Erythroblast (primary cell): ENCODE measurements around the gene CNTN4.

Experiments used
- DNase-seq, 2 experiments: peaks; one replicate each; lab custom pipeline; 2025; lab: John Stamatoyannopoulos, UW
- GATA1 ChIP-seq: IDR thresholded peaks from 2 replicates; pipeline ENCODE4 v1.6.1; 2011; ENCODE audit warnings: low read depth, mild to moderate bottlenecking, control low read depth, low read length, moderate library complexity
- POLR2A ChIP-seq: IDR thresholded peaks from 2 replicates; pipeline ENCODE4 v1.6.1; 2011; ENCODE audit warnings: mild to moderate bottlenecking, low read length

CNTN4 gene

GRCh38 chr3:2686816-2687502 lies 588.3 kb downstream of the CNTN4 start:
- no peak for DNase-seq
- no peak for TF ChIP-seq POLR2A
- TF ChIP-seq GATA1 = no peak

GRCh38 chr3:2697589-2697988 lies 598.9 kb downstream of the CNTN4 start:
- no peak for DNase-seq
- TF ChIP-seq GATA1 (no peak), POLR2A (no peak)

- TF ChIP-seq POLR2A (no peak), GATA1 (no peak)
- no peak for DNase-seq
Measured at GRCh38 chr3:2701471-2701870, 602.8 kb downstream of the CNTN4 start.

- DNase-seq = no peak
- TF ChIP-seq GATA1 = no peak
- TF ChIP-seq POLR2A = no peak
Measured at GRCh38 chr3:2706144-2706835, 607.6 kb downstream of the CNTN4 start.

GRCh38 chr3:2706836-2707210 lies 608.2 kb downstream of the CNTN4 start:
- no peak for DNase-seq
- no peak for TF ChIP-seq POLR2A

- TF ChIP-seq GATA1 (no peak), POLR2A (no peak)
Measured at GRCh38 chr3:2711081-2711480, 612.4 kb downstream of the CNTN4 start.

GRCh38 chr3:2713923-2714322 lies 615.3 kb downstream of the CNTN4 start:
- no peak for TF ChIP-seq POLR2A
- no peak for TF ChIP-seq GATA1
- DNase-seq = peak in 1 of 2 experiments; percentile 15

More at GRCh38 chr3:2711081-2711480, 612.4 kb downstream of the CNTN4 start:
- DNase-seq = no peak

- peak in 1 of 2 experiments; percentile 1 for DNase-seq
- no peak for TF ChIP-seq POLR2A
- TF ChIP-seq GATA1 = no peak
Measured at GRCh38 chr3:2714834-2715233, 616.2 kb downstream of the CNTN4 start.

GRCh38 chr3:2727101-2727500 lies 628.4 kb downstream of the CNTN4 start:
- no peak for DNase-seq
- TF ChIP-seq POLR2A = no peak
- TF ChIP-seq GATA1 = no peak

GRCh38 chr3:2727610-2728318 lies 629.1 kb downstream of the CNTN4 start:
- no peak for TF ChIP-seq POLR2A
- TF ChIP-seq GATA1 = no peak
- DNase-seq = no peak

- TF ChIP-seq POLR2A (no peak), GATA1 (no peak)
- no peak for DNase-seq
Measured at GRCh38 chr3:2731843-2732242, 633.2 kb downstream of the CNTN4 start.

- DNase-seq = no peak
- no peak for TF ChIP-seq GATA1
- TF ChIP-seq POLR2A = no peak
Measured at GRCh38 chr3:2735392-2735894, 636.8 kb downstream of the CNTN4 start.

- no peak for DNase-seq
- TF ChIP-seq POLR2A (no peak), GATA1 (no peak)
Measured at GRCh38 chr3:2741516-2741915, 642.9 kb downstream of the CNTN4 start.

- no peak for DNase-seq
- TF ChIP-seq POLR2A (no peak), GATA1 (no peak)
Measured at GRCh38 chr3:2765002-2765579, 666.4 kb downstream of the CNTN4 start.
